ENCODE data around the gene NRGN.

DNA sequence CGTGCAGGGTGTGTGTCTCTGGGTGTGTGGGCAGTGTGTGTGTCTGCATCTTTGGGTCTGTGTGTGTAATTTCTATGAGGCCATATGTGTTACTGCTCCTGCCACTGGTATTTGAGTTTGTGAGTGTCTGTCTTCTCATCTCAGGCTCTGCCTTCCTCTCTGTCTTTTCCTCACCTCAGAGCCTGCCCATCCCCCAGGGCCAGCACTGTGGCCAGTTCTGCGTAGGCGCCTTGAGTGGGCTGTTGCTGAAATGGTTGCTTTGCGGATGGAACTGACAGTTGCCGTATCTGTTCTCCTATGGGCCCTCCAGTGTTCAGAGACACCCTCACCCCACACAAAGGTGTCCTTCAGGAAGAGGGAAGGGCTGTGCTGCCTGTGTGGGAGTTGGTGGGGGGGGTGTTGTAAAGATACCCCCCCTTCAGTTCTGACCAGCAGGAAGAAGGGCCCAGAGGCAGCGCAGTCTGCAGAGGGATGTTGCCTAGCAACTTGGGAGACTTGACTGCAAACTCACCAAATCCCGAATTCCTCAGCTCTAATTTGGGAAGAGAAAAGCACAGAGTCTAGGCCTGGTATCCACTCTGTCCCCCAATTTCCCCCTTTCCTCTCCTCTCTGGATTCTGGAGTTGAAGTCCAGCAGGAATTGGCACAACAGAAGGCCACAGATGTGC lies 2.0 kb upstream of the NRGN start:
- TF ChIP-seq EZH2 (IDR thresholded peaks at IDR 0.05; ENCODE audit: low read length, unreplicated experiment): no peak
- TF ChIP-seq, protein P1, sequence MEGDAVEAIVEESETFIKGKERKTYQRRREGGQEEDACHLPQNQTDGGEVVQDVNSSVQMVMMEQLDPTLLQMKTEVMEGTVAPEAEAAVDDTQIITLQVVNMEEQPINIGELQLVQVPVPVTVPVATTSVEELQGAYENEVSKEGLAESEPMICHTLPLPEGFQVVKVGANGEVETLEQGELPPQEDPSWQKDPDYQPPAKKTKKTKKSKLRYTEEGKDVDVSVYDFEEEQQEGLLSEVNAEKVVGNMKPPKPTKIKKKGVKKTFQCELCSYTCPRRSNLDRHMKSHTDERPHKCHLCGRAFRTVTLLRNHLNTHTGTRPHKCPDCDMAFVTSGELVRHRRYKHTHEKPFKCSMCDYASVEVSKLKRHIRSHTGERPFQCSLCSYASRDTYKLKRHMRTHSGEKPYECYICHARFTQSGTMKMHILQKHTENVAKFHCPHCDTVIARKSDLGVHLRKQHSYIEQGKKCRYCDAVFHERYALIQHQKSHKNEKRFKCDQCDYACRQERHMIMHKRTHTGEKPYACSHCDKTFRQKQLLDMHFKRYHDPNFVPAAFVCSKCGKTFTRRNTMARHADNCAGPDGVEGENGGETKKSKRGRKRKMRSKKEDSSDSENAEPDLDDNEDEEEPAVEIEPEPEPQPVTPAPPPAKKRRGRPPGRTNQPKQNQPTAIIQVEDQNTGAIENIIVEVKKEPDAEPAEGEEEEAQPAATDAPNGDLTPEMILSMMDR (conservative IDR thresholded peaks at IDR 0.05; ENCODE audit: low read depth, low read length): no peak

Measured in PC-3 (cell line).